K562 (cell line): ENCODE results near the gene KIF9. TPM values are rescaled to one million over a fixed set of nuclear protein-coding genes. Genes with fewer than 3 reads are reported as not detected.

Experiments
- CCNT2 ChIP-seq: IDR thresholded peaks from 2 replicates; pipeline ENCODE4 v1.6.1; 2011; ENCODE audit warnings: borderline replicate concordance, low read depth, mild to moderate bottlenecking, moderate library complexity, mixed read lengths, low read length; ENCODE audit not compliant: insufficient read length; ENCODE audit errors: extremely low read depth
- CEBPG ChIP-seq, 3 experiments: fragments of 200-800 bp in 1 of 3; sonication (Bioruptor generic) in 1 of 3; sonication (generic) in 1 of 3; formaldehyde crosslinking in 1 of 3; IDR thresholded peaks in 2 of 3; conservative IDR thresholded peaks in 1 of 3; 2 replicates each; pipeline versions ENCODE4 v1.6.1 to v1.8.0; 2016 to 2022; ENCODE audit warnings: missing compliant biosample characterization in 2 of 3, missing genetic modification characterization in 2 of 3, mild to moderate bottlenecking in 1 of 3, missing genetic modification reagents in 1 of 3
- EP300 ChIP-seq: IDR thresholded peaks from 2 replicates; pipeline ENCODE4 v1.6.1; 2012; ENCODE audit warnings: low read length, improper control_type of control experiment
- HNRNPK ChIP-seq: fragments of 200-400 bp; formaldehyde crosslinking; IDR thresholded peaks from one replicate; pipeline ENCODE4 v1.6.1; 2018; ENCODE audit warnings: mild to moderate bottlenecking, low read depth, low read length; ENCODE audit not compliant: poor library complexity, severe bottlenecking
- SUPT5H ChIP-seq: fragments of 450-650 bp; IDR thresholded peaks from 2 replicates; pipeline ENCODE4 v1.6.1; 2016
- TCF3 ChIP-seq: sonication (generic); formaldehyde crosslinking; IDR thresholded peaks from 2 replicates; pipeline ENCODE4 v1.4.0; 2020; ENCODE audit warnings: mild to moderate bottlenecking, missing genetic modification reagents
- polyA plus RNA-seq, 8 experiments: library from polyadenylated mRNA; depleted of rRNA in 4 of 8; stranded (reverse) in 5 of 8; unstranded in 3 of 8; fragments of >200 nt; fragmentation: Nextera tagmentation in 2 of 8; fragmentation: Illumina TruSeq in 1 of 8; extraction: Ambion mirVana in 2 of 8; extraction: Trizol in 1 of 8; gene quantifications; 2 replicates each; pipeline versions ENCODE4 v1.2.1 to v1.2.3, GENCODE V29; 2011 to 2014; ENCODE audit warnings: inconsistent platforms in 1 of 8, missing spikeins in 1 of 8
- total RNA-seq, 7 experiments: library from RNA; depleted of rRNA in 6 of 7; stranded (reverse); fragments of >200 nt in 6 of 7; fragmentation: Illumina TruSeq in 2 of 7; extraction: Trizol in 2 of 7; gene quantifications; 2 replicates each; pipeline versions ENCODE4 v1.2.1 to v1.2.3, GENCODE V29; 2011 to 2021; ENCODE audit warnings: low replicate concordance in 1 of 7
- TF ChIP-seq, protein P1 (sequence below): sonication (generic); formaldehyde crosslinking; IDR thresholded peaks from 2 replicates; pipeline ENCODE4 v1.8.0; 2022; ENCODE audit warnings: mild to moderate bottlenecking, missing genetic modification reagents
- TF ChIP-seq, protein P2 (sequence below): fragments of 250-450 bp; sonication (Bioruptor Pico); IDR thresholded peaks from 2 replicates; pipeline ENCODE4 v1.8.0; 2021; ENCODE audit warnings: moderate library complexity, mild to moderate bottlenecking, inconsistent platforms
- TF ChIP-seq, protein P3 (sequence below): fragments of 250-450 bp; sonication (Bioruptor Pico); IDR thresholded peaks from 2 replicates; pipeline ENCODE4 v1.4.0; 2020
- TF ChIP-seq, protein P4 (sequence below): fragments of 250-450 bp; sonication (Bioruptor Pico); IDR thresholded peaks from 2 replicates; pipeline ENCODE4 v1.5.0; 2022; ENCODE audit warnings: mild to moderate bottlenecking

Gene KIF9
- total and polyA plus RNA-seq, 9 of the 15 experiments (the other 6 are each of a cell fraction or from before 2014, with no cell fraction given): 16.9 to 56.9 (median 25.0) TPM

DNA sequence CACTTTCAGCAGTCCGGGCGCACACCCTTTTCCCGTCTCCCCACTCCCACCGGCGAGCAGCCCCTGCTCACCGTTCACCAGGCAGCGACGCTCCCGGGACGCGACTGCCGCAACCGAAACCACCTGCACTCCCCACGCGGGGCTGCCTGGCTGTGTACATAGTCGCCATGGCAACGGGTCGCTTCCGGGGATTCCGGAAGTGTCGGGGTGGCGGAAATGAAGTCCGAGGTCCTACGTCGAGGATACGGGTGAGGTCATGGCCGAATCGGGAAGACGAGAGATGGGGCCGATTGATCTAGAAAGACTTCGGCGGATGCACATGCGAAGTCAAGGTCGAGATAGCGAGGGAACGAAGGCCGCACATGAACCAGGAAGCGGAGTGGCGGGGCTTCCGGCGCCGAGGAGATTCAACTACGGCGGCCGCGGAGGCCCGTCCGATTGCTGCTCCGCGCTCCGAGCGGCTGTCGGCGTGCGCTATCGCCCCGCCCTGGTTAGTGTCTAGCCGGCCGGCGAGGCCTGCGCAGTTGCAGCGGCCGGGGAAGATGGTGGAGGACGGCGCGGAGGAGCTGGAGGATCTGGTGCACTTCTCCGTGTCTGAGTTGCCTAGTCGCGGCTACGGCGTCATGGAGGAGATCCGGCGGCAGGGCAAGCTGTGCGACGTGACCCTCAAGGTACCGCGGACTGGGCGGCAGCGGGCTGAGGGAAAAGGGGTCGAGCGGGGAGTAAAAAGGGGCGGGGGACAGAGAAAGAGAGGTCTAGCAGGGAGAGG is at the start of gene KIF9, which contains the start of gene KLHL18 (continued):
- TF ChIP-seq CEBPG (CRISPR knock-in tag; IDR thresholded peaks at IDR 0.05): peak; percentile 58; the same call in 1 of the 2 replicates
- no peak for TF ChIP-seq CEBPG (tag; conservative IDR thresholded peaks at IDR 0.05 in 1 of 2, IDR thresholded peaks at IDR 0.05 in 1 of 2)
- peak; percentile 95 for TF ChIP-seq SUPT5H
- TF ChIP-seq, protein P1, sequence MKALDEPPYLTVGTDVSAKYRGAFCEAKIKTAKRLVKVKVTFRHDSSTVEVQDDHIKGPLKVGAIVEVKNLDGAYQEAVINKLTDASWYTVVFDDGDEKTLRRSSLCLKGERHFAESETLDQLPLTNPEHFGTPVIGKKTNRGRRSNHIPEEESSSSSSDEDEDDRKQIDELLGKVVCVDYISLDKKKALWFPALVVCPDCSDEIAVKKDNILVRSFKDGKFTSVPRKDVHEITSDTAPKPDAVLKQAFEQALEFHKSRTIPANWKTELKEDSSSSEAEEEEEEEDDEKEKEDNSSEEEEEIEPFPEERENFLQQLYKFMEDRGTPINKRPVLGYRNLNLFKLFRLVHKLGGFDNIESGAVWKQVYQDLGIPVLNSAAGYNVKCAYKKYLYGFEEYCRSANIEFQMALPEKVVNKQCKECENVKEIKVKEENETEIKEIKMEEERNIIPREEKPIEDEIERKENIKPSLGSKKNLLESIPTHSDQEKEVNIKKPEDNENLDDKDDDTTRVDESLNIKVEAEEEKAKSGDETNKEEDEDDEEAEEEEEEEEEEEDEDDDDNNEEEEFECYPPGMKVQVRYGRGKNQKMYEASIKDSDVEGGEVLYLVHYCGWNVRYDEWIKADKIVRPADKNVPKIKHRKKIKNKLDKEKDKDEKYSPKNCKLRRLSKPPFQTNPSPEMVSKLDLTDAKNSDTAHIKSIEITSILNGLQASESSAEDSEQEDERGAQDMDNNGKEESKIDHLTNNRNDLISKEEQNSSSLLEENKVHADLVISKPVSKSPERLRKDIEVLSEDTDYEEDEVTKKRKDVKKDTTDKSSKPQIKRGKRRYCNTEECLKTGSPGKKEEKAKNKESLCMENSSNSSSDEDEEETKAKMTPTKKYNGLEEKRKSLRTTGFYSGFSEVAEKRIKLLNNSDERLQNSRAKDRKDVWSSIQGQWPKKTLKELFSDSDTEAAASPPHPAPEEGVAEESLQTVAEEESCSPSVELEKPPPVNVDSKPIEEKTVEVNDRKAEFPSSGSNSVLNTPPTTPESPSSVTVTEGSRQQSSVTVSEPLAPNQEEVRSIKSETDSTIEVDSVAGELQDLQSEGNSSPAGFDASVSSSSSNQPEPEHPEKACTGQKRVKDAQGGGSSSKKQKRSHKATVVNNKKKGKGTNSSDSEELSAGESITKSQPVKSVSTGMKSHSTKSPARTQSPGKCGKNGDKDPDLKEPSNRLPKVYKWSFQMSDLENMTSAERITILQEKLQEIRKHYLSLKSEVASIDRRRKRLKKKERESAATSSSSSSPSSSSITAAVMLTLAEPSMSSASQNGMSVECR: peak; percentile 100
- TF ChIP-seq, protein P2, sequence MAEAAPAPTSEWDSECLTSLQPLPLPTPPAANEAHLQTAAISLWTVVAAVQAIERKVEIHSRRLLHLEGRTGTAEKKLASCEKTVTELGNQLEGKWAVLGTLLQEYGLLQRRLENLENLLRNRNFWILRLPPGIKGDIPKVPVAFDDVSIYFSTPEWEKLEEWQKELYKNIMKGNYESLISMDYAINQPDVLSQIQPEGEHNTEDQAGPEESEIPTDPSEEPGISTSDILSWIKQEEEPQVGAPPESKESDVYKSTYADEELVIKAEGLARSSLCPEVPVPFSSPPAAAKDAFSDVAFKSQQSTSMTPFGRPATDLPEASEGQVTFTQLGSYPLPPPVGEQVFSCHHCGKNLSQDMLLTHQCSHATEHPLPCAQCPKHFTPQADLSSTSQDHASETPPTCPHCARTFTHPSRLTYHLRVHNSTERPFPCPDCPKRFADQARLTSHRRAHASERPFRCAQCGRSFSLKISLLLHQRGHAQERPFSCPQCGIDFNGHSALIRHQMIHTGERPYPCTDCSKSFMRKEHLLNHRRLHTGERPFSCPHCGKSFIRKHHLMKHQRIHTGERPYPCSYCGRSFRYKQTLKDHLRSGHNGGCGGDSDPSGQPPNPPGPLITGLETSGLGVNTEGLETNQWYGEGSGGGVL (CRISPR knock-in tag): no peak
- TF ChIP-seq, protein P3, sequence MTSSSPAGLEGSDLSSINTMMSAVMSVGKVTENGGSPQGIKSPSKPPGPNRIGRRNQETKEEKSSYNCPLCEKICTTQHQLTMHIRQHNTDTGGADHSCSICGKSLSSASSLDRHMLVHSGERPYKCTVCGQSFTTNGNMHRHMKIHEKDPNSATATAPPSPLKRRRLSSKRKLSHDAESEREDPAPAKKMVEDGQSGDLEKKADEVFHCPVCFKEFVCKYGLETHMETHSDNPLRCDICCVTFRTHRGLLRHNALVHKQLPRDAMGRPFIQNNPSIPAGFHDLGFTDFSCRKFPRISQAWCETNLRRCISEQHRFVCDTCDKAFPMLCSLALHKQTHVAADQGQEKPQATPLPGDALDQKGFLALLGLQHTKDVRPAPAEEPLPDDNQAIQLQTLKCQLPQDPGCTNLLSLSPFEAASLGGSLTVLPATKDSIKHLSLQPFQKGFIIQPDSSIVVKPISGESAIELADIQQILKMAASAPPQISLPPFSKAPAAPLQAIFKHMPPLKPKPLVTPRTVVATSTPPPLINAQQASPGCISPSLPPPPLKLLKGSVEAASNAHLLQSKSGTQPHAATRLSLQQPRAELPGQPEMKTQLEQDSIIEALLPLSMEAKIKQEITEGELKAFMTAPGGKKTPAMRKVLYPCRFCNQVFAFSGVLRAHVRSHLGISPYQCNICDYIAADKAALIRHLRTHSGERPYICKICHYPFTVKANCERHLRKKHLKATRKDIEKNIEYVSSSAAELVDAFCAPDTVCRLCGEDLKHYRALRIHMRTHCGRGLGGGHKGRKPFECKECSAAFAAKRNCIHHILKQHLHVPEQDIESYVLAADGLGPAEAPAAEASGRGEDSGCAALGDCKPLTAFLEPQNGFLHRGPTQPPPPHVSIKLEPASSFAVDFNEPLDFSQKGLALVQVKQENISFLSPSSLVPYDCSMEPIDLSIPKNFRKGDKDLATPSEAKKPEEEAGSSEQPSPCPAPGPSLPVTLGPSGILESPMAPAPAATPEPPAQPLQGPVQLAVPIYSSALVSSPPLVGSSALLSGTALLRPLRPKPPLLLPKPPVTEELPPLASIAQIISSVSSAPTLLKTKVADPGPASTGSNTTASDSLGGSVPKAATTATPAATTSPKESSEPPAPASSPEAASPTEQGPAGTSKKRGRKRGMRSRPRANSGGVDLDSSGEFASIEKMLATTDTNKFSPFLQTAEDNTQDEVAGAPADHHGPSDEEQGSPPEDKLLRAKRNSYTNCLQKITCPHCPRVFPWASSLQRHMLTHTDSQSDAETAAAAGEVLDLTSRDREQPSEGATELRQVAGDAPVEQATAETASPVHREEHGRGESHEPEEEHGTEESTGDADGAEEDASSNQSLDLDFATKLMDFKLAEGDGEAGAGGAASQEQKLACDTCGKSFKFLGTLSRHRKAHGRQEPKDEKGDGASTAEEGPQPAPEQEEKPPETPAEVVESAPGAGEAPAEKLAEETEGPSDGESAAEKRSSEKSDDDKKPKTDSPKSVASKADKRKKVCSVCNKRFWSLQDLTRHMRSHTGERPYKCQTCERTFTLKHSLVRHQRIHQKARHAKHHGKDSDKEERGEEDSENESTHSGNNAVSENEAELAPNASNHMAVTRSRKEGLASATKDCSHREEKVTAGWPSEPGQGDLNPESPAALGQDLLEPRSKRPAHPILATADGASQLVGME (CRISPR knock-in tag): peak; percentile 56; the same call in 1 of the 2 replicates
- peak; percentile 87 for TF ChIP-seq CCNT2
- TF ChIP-seq HNRNPK: peak; percentile 20
- peak; percentile 36; the same call in 1 of the 2 replicates for TF ChIP-seq EP300
- TF ChIP-seq, protein P4, sequence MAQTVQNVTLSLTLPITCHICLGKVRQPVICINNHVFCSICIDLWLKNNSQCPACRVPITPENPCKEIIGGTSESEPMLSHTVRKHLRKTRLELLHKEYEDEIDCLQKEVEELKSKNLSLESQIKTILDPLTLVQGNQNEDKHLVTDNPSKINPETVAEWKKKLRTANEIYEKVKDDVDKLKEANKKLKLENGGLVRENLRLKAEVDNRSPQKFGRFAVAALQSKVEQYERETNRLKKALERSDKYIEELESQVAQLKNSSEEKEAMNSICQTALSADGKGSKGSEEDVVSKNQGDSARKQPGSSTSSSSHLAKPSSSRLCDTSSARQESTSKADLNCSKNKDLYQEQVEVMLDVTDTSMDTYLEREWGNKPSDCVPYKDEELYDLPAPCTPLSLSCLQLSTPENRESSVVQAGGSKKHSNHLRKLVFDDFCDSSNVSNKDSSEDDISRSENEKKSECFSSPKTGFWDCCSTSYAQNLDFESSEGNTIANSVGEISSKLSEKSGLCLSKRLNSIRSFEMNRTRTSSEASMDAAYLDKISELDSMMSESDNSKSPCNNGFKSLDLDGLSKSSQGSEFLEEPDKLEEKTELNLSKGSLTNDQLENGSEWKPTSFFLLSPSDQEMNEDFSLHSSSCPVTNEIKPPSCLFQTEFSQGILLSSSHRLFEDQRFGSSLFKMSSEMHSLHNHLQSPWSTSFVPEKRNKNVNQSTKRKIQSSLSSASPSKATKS (CRISPR knock-in tag): no peak
- no peak; the same call in 1 of the 2 replicates for TF ChIP-seq TCF3 (CRISPR knock-in tag)
